SK-N-SH (cell line): ENCODE measurements around the gene PIAS4. TPM values are rescaled to one million over a fixed set of nuclear protein-coding genes. Genes with fewer than 3 reads are reported as not detected.

Experiments used
- CTCF ChIA-PET: fragments of 300-600, 350-600 bp; formaldehyde crosslinking; extraction: SDS; loops from one replicate; lab custom pipeline; 2021; lab: Yijun Ruan, JAX
- POLR2A ChIA-PET: fragments of 350-600 bp; sonication (Branson Sonifier 250); formaldehyde crosslinking; extraction: SDS; loops from one replicate; lab custom pipeline; 2020; ENCODE audit warnings: antibody characterized with exemption, inconsistent platforms; lab: Yijun Ruan, JAX
- DNase-seq: peaks from one replicate; pipeline ENCODE4 v3.0.0; 2012
- H2AFZ ChIP-seq: fragments of 200-600 bp; sonication (generic); 2 replicates; pipeline ENCODE4 v1.8.1; 2016; ENCODE audit warnings: antibody characterized with exemption, mild to moderate bottlenecking, low read depth
- H3F3A ChIP-seq: fragments of 200-600 bp; sonication (generic); replicated peaks from 2 replicates; pipeline ENCODE3; 2016; ENCODE audit warnings: antibody characterized with exemption, mild to moderate bottlenecking; ENCODE audit not compliant: insufficient read depth
- H3K27ac ChIP-seq, 2 experiments: fragments of 200-500 bp in 1 of 2; fragments of 200-600 bp in 1 of 2; sonication (Bioruptor generic) in 1 of 2; sonication (generic), shearing (Covaris generic) in 1 of 2; 2 replicates each; pipeline versions ENCODE4 v1.5.1 to v1.6.1; 2014 to 2016; ENCODE audit warnings: low read depth in 2 of 2, inconsistent platforms in 1 of 2, low read length in 1 of 2, mild to moderate bottlenecking in 1 of 2, mixed read lengths in 1 of 2
- H3K27me3 ChIP-seq: fragments of 200-600 bp; sonication (generic), shearing (Covaris generic); 2 replicates; pipeline ENCODE4 v1.6.1; 2016; ENCODE audit warnings: mixed run types; ENCODE audit not compliant: insufficient read depth
- H3K36me3 ChIP-seq, 2 experiments: fragments of 200-500 bp in 1 of 2; fragments of 200-600 bp in 1 of 2; sonication (Bioruptor generic) in 1 of 2; sonication (generic) in 1 of 2; replicated peaks in 1 of 2; 2 replicates each; pipeline versions ENCODE3 to v1.5.1; 2014 to 2016; ENCODE audit warnings: low read length in 1 of 2, mild to moderate bottlenecking in 1 of 2; ENCODE audit not compliant: insufficient read depth in 2 of 2, control insufficient read depth in 1 of 2
- H3K4me1 ChIP-seq, 2 experiments: fragments of 200-500 bp in 1 of 2; fragments of 200-600 bp in 1 of 2; sonication (Bioruptor generic) in 1 of 2; sonication (generic), shearing (Covaris generic) in 1 of 2; 2 replicates each; pipeline versions ENCODE4 v1.5.1 to v1.6.1; 2014 to 2016; ENCODE audit warnings: low read depth in 1 of 2, low read length in 1 of 2, mixed run types in 1 of 2; ENCODE audit not compliant: insufficient read depth in 2 of 2, control insufficient read depth in 1 of 2
- H3K4me2 ChIP-seq: fragments of 200-600 bp; sonication (generic), shearing (Covaris generic); 2 replicates; pipeline ENCODE4 v1.6.1; 2017; ENCODE audit warnings: mixed run types
- H3K4me3 ChIP-seq, 2 experiments: fragments of 200-500 bp in 1 of 2; fragments of 200-600 bp in 1 of 2; sonication (Bioruptor generic) in 1 of 2; sonication (generic), shearing (Covaris generic) in 1 of 2; 2 replicates each; pipeline versions ENCODE4 v1.5.1 to v1.8.1; 2014 to 2016; ENCODE audit warnings: low read depth in 2 of 2, inconsistent platforms in 1 of 2, low read length in 1 of 2, mild to moderate bottlenecking in 1 of 2, mixed read lengths in 1 of 2, moderate library complexity in 1 of 2
- H3K79me2 ChIP-seq: fragments of 200-600 bp; sonication (generic); 2 replicates; pipeline ENCODE4 v1.8.1; 2017; ENCODE audit warnings: mild to moderate bottlenecking; ENCODE audit not compliant: insufficient read depth
- H3K9ac ChIP-seq: fragments of 200-600 bp; sonication (generic); 2 replicates; pipeline ENCODE4 v1.6.1; 2017; ENCODE audit warnings: mixed run types
- H3K9me2 ChIP-seq: fragments of 200-600 bp; sonication (generic); 2 replicates; pipeline ENCODE4 v1.6.1; 2017; ENCODE audit warnings: mixed run types
- H3K9me3 ChIP-seq: fragments of 200-600 bp; sonication (generic); 2 replicates; pipeline ENCODE4 v1.6.1; 2017; ENCODE audit warnings: mixed run types, mild to moderate bottlenecking, moderate library complexity
- H4K20me1 ChIP-seq: fragments of 200-600 bp; sonication (generic); 2 replicates; pipeline ENCODE4 v1.6.1; 2017; ENCODE audit warnings: mild to moderate bottlenecking, mixed run types; ENCODE audit not compliant: insufficient read depth
- ELF1 ChIP-seq: IDR thresholded peaks from 2 replicates; pipeline ENCODE4 v1.4.0; 2012
- EZH2phosphoT487 ChIP-seq: fragments of 200-600 bp; sonication (generic); IDR thresholded peaks from 2 replicates; pipeline ENCODE4 v1.6.1; 2017; ENCODE audit warnings: low read depth, mixed run types, mild to moderate bottlenecking, antibody characterized with exemption, moderate library complexity, borderline replicate concordance
- FOSL2 ChIP-seq: IDR thresholded peaks from 2 replicates; pipeline ENCODE4 v1.4.0; 2012; ENCODE audit warnings: low read depth, mild to moderate bottlenecking, moderate library complexity, borderline replicate concordance
- FOXJ3 ChIP-seq: sonication (generic); formaldehyde crosslinking; IDR thresholded peaks from 2 replicates; pipeline ENCODE4 v1.5.1; 2020; ENCODE audit warnings: mild to moderate bottlenecking, missing genetic modification reagents
- GABPA ChIP-seq: IDR thresholded peaks from 2 replicates; pipeline ENCODE4 v1.4.0; 2012; ENCODE audit warnings: low read depth, mild to moderate bottlenecking
- MAX ChIP-seq: IDR thresholded peaks from 2 replicates; pipeline ENCODE4 v1.4.0; 2012; ENCODE audit warnings: low read depth
- NFIC ChIP-seq: IDR thresholded peaks from 2 replicates; pipeline ENCODE4 v1.4.0; 2012; ENCODE audit warnings: borderline replicate concordance
- PBX3 ChIP-seq: IDR thresholded peaks from 2 replicates; pipeline ENCODE4; 2012
- REST ChIP-seq: IDR thresholded peaks from 2 replicates; pipeline ENCODE4 v1.6.1; 2012; ENCODE audit warnings: mild to moderate bottlenecking, low read depth, low read length, moderate library complexity
- SIN3A ChIP-seq: IDR thresholded peaks from 2 replicates; pipeline ENCODE4 v1.6.1; 2012; ENCODE audit warnings: low read depth, mild to moderate bottlenecking, low read length, moderate library complexity, borderline replicate concordance
- SMC3 ChIP-seq: IDR thresholded peaks from 2 replicates; pipeline ENCODE4 v1.6.1; 2012; ENCODE audit warnings: low read depth, low read length, improper control_type of control experiment
- TEAD4 ChIP-seq: IDR thresholded peaks from 2 replicates; pipeline ENCODE4 v1.4.0; 2012; ENCODE audit warnings: mild to moderate bottlenecking, borderline replicate concordance; ENCODE audit not compliant: insufficient read depth
- USF1 ChIP-seq: IDR thresholded peaks from 2 replicates; pipeline ENCODE4 v1.4.0; 2012; ENCODE audit warnings: low read depth, borderline replicate concordance
- YY1 ChIP-seq: IDR thresholded peaks from 2 replicates; pipeline ENCODE4 v1.4.0; 2012; ENCODE audit warnings: low read depth, mild to moderate bottlenecking
- WGBS: methylation state at CpG from one replicate; pipeline ENCODE4 v1.1.6; 2017; ENCODE audit warnings: low lambda C conversion rate; 5-methylcytosine and 5-hydroxymethylcytosine counted together
- polyA plus RNA-seq, 3 experiments: library from polyadenylated mRNA; depleted of rRNA; stranded (reverse); fragments of >200 nt; gene quantifications; 2 replicates each; pipeline ENCODE4 v1.2.3, GENCODE V29; 2012

Gene PIAS4
- polyA plus RNA-seq, 1 of the 3 experiments (the other 2 are of a cell fraction) = 14.1 TPM

GRCh38 chr19:4086411-4086867 is 78.9 kb downstream of the PIAS4 start:
- no peaks in the 10 kb centered on the region for H3K79me2 ChIP-seq
- H3K4me1 ChIP-seq = no peaks in the 10 kb centered on the region
- peaks cover 0 to 8% of the 10 kb centered on the region in 2 experiments for H3K36me3 ChIP-seq
- no peak overlapping the region for H3K4me2 ChIP-seq
- H4K20me1 ChIP-seq = no peaks in the 10 kb centered on the region
- no peaks in the 10 kb centered on the region for H3K9me3 ChIP-seq
- no peak overlapping the region for H3K4me3 ChIP-seq
- no peak overlapping the region for H3K9ac ChIP-seq
- ChIA-PET CTCF (interaction anchor here (1.8 kb wide), 1 partner anchor 53 kb away, joined by 5 read pairs; no protein-coding TSS in a partner anchor), POLR2A (interaction anchor here (0.7 kb wide), 1 partner anchor 31 kb away, joined by 4 read pairs; no protein-coding TSS in a partner anchor)
- H3K9me2 ChIP-seq = no peaks in the 10 kb centered on the region
- H3K27me3 ChIP-seq = no peaks in the 10 kb centered on the region
- no peak for DNase-seq
- H3F3A ChIP-seq = no peaks in the 10 kb centered on the region
- H3K27ac ChIP-seq = no peak overlapping the region
- no peak overlapping the region for H2AFZ ChIP-seq
- 45% methylated on average over 15 of the region's 17 CpGs for WGBS
- TF ChIP-seq YY1 = no peak
- no peak for TF ChIP-seq REST
- TF ChIP-seq USF1 = no peak
- TF ChIP-seq TEAD4 = no peak
- no peak for TF ChIP-seq GABPA
- TF ChIP-seq FOXJ3 (CRISPR knock-in tag) = no peak

GRCh38 chr19:4087787-4088679 is 80.5 kb downstream of the PIAS4 start:
- no peak for DNase-seq
- CTCF ChIA-PET = no interaction called here
- Histone ChIP-seq H3K9me2 (no peaks in the 10 kb centered on the region), H3K4me2 (no peak overlapping the region), H3K4me1 (no peaks in the 10 kb centered on the region), H3K4me3 (no peak overlapping the region), H3K36me3 (peaks cover 0 to 11% of the 10 kb centered on the region in 2 experiments), H3F3A (no peaks in the 10 kb centered on the region), H3K27me3 (no peaks in the 10 kb centered on the region), H4K20me1 (no peaks in the 10 kb centered on the region), H3K27ac (no peak overlapping the region), H3K9ac (no peak overlapping the region), H3K79me2 (no peaks in the 10 kb centered on the region), H2AFZ (no peak overlapping the region), H3K9me3 (no peaks in the 10 kb centered on the region)
- TF ChIP-seq YY1 (no peak), PBX3 (no peak), MAX (no peak), FOSL2 (no peak), SMC3 (no peak), ELF1 (no peak), SIN3A (no peak), GABPA (no peak), EZH2phosphoT487 (no peak), NFIC (no peak)
- 88% methylated on average over 20 of the region's 31 CpGs for WGBS
- POLR2A ChIA-PET = no interaction called here
